ENCODE results near the gene LGALS9C. TPM values are rescaled to one million over a fixed set of nuclear protein-coding genes. Genes with fewer than 3 reads are reported as not detected.
"Not testable (repeated sequence)": the region's sequence is repeated elsewhere in the genome, so short reads cannot be mapped to it uniquely, and the experiment has no call there.

LGALS9C gene
- not detected for total RNA-seq
- polyA plus RNA-seq (ENCODE audit: insufficient read length in 2 of 2) = not detected
- long read RNA-seq, donor 1 = 0 reads
- long read RNA-seq, donor 2 = 0 reads
- long read RNA-seq, donor 3 = 0 reads
- long read RNA-seq, donor 4 = 0 reads

DNA sequence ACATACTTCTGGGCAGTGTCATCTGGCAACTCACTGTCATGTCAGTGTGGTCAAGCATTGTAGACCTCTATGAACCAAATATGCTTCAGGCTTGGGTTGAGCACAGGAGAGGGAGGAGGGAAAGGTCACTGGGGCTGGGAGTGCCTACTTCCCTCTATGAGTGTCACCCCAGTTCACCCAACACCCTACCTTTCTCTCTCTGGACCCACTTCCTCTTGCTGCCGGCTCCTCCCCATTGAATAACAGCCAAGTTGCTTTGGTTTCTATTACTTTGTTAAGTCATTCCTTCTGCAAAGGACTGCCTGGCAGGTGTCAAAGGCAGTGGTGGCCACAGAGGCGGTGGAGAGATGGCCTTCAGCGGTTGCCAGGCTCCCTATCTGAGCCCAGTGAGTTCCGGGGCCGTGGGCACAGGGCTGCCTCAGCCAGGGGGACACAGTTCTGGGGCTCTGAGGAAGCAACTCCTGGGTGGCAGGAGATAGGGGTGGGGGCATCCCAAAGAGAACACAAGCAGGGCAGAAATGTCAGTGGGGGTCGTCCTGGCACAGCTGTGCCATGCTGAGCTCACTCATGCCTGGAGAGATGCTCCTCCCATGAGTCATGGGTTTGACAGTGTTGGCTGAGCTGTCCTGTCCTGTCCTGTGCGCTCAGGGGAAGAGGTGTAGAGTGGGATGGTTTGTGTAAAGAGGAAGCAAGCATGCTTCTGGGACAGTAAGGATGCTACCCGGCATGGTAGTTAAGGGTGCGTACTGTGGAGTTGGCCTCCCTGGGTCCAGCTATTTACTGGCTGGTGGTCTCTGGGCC is at the start of gene LGALS9C:
Gene LGALS9C, plus strand, starts transcription at position 282 of the 801 bp plus-strand sequence. Its CDS starts 66 bp downstream, at position 348.
- WGBS (ENCODE audit: insufficient coverage) = 80% methylated on average over 5 of the region's 9 CpGs
- H3K4me1 ChIP-seq (ENCODE audit: control insufficient read depth, insufficient read depth, low read length); H3K27me3 ChIP-seq (ENCODE audit: control insufficient read depth, insufficient read depth, low read length); H3K27ac ChIP-seq (ENCODE audit: low read depth, low read length); H3K36me3 ChIP-seq (ENCODE audit: control insufficient read depth, insufficient read depth, low read length); H3K9me3 ChIP-seq (ENCODE audit: control insufficient read depth, insufficient read depth, low read length); DNase-seq (ENCODE audit: low read depth in 4 of 6, low spot score in 6 of 6); H3K4me3 ChIP-seq (ENCODE audit: low read depth, low read length): not testable (repeated sequence)

GRCh38 chr17:18432206-18432605 is 44.4 kb upstream of the LGALS9C start:
- H3K9me3 ChIP-seq (ENCODE audit: control insufficient read depth, insufficient read depth, low read length); H3K4me3 ChIP-seq (ENCODE audit: low read depth, low read length); H3K4me1 ChIP-seq (ENCODE audit: control insufficient read depth, insufficient read depth, low read length); H3K27ac ChIP-seq (ENCODE audit: low read depth, low read length); DNase-seq (ENCODE audit: low read depth in 4 of 6, low spot score in 6 of 6); H3K36me3 ChIP-seq (ENCODE audit: control insufficient read depth, insufficient read depth, low read length); H3K27me3 ChIP-seq (ENCODE audit: control insufficient read depth, insufficient read depth, low read length): not testable (repeated sequence)
- no CpG with 5 or more reads among the region's 9 CpGs for WGBS (ENCODE audit: insufficient coverage)

DNA sequence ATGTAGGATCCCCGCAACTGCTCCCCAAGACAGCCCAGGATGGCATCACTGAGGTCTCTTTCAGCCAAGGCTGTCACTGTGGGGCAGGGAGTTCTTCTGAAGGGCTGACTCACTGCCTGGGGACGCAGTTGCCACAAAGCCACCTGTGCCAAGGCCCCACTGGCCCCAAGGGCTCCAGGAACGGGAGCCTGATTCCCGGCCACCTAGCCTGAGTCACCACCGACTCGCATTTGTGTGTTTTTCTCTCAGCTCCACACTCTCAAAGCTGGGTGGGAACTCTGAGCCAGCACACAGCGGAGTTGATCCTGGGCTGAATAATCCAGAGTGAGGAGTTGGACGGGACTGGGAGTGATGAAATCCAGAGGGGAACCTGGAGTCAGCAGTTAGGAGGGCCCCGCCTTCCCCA is 37.1 kb upstream of the LGALS9C start:
- DNase-seq (ENCODE audit: low read depth in 4 of 6, low spot score in 6 of 6); H3K4me3 ChIP-seq (ENCODE audit: low read depth, low read length): not testable (repeated sequence)
- WGBS (ENCODE audit: insufficient coverage) = no CpG with 5 or more reads among the region's 9 CpGs

GRCh38 chr17:18442093-18442492 is 34.5 kb upstream of the LGALS9C start:
- DNase-seq (ENCODE audit: low read depth in 4 of 6, low spot score in 6 of 6); H3K4me3 ChIP-seq (ENCODE audit: low read depth, low read length); H3K9me3 ChIP-seq (ENCODE audit: control insufficient read depth, insufficient read depth, low read length); H3K36me3 ChIP-seq (ENCODE audit: control insufficient read depth, insufficient read depth, low read length); H3K27ac ChIP-seq (ENCODE audit: low read depth, low read length); H3K27me3 ChIP-seq (ENCODE audit: control insufficient read depth, insufficient read depth, low read length); H3K4me1 ChIP-seq (ENCODE audit: control insufficient read depth, insufficient read depth, low read length): not testable (repeated sequence)
- no CpG with 5 or more reads among the region's 9 CpGs for WGBS (ENCODE audit: insufficient coverage)

More for the DNA sequence above, 37.1 kb upstream of the LGALS9C start:
- H3K36me3 ChIP-seq (ENCODE audit: control insufficient read depth, insufficient read depth, low read length); H3K4me1 ChIP-seq (ENCODE audit: control insufficient read depth, insufficient read depth, low read length); H3K27ac ChIP-seq (ENCODE audit: low read depth, low read length); H3K27me3 ChIP-seq (ENCODE audit: control insufficient read depth, insufficient read depth, low read length); H3K9me3 ChIP-seq (ENCODE audit: control insufficient read depth, insufficient read depth, low read length): not testable (repeated sequence)

DNA sequence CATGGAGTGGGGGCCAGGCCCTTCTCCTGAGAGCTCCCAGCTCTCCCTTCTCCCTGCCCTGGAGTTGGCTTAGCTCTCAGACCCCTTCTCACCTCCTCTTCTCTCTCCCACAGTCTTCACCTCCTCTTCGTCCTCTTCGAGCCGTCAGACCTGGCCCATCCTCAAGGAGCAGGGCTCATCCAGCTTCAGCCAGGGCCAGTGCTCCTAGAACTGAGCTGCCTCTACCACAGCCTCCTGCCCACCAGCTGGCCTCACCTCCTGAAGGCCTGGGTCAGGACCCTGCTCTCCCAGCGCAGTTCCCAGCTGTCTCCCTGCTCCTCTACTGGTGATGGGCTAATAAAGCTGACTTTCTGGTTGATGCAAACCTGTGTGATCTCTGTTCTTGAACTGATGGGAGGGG is 34.1 kb upstream of the LGALS9C start:
- not testable (repeated sequence) for DNase-seq (ENCODE audit: low read depth in 4 of 6, low spot score in 6 of 6); H3K36me3 ChIP-seq (ENCODE audit: control insufficient read depth, insufficient read depth, low read length); H3K27me3 ChIP-seq (ENCODE audit: control insufficient read depth, insufficient read depth, low read length); H3K9me3 ChIP-seq (ENCODE audit: control insufficient read depth, insufficient read depth, low read length); H3K27ac ChIP-seq (ENCODE audit: low read depth, low read length); H3K4me3 ChIP-seq (ENCODE audit: low read depth, low read length); H3K4me1 ChIP-seq (ENCODE audit: control insufficient read depth, insufficient read depth, low read length)
- WGBS (ENCODE audit: insufficient coverage) = no CpG with 5 or more reads among the region's 4 CpGs

- H3K27ac ChIP-seq (ENCODE audit: low read depth, low read length); DNase-seq (ENCODE audit: low read depth in 4 of 6, low spot score in 6 of 6); H3K9me3 ChIP-seq (ENCODE audit: control insufficient read depth, insufficient read depth, low read length); H3K4me1 ChIP-seq (ENCODE audit: control insufficient read depth, insufficient read depth, low read length); H3K36me3 ChIP-seq (ENCODE audit: control insufficient read depth, insufficient read depth, low read length); H3K27me3 ChIP-seq (ENCODE audit: control insufficient read depth, insufficient read depth, low read length); H3K4me3 ChIP-seq (ENCODE audit: low read depth, low read length): not testable (repeated sequence)
- WGBS (ENCODE audit: insufficient coverage) = no CpG with 5 or more reads among the region's 9 CpGs
Measured at GRCh38 chr17:18447476-18448205, 28.9 kb upstream of the LGALS9C start.

DNA sequence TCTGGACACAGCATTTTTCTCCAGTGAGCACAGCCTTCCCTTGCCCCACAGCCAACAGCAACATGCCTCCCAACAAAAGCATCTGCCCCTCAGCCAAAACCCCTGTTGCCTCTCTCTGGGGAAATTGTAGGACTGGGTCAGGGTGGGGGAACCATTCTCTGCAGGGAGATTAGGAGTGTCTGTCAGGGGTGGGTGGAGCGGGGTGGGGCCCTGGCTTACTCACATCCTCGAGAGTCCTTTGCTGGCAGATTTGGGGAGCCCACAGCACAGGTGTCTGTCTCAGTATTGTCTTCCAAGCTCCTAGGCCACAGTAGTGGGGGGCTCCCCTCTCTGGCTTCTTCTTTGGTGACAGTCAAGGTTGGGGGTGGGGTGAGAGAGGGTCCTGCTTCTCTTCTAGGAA is 28.3 kb upstream of the LGALS9C start:
- H3K9me3 ChIP-seq (ENCODE audit: control insufficient read depth, insufficient read depth, low read length); H3K4me1 ChIP-seq (ENCODE audit: control insufficient read depth, insufficient read depth, low read length); H3K27me3 ChIP-seq (ENCODE audit: control insufficient read depth, insufficient read depth, low read length); H3K36me3 ChIP-seq (ENCODE audit: control insufficient read depth, insufficient read depth, low read length); H3K4me3 ChIP-seq (ENCODE audit: low read depth, low read length); DNase-seq (ENCODE audit: low read depth in 4 of 6, low spot score in 6 of 6); H3K27ac ChIP-seq (ENCODE audit: low read depth, low read length): not testable (repeated sequence)
- WGBS (ENCODE audit: insufficient coverage) = no CpG with 5 or more reads among the region's 2 CpGs

GRCh38 chr17:18449833-18450232 is 26.8 kb upstream of the LGALS9C start:
- not testable (repeated sequence) for H3K4me1 ChIP-seq (ENCODE audit: control insufficient read depth, insufficient read depth, low read length); H3K9me3 ChIP-seq (ENCODE audit: control insufficient read depth, insufficient read depth, low read length); H3K4me3 ChIP-seq (ENCODE audit: low read depth, low read length); H3K27me3 ChIP-seq (ENCODE audit: control insufficient read depth, insufficient read depth, low read length); H3K27ac ChIP-seq (ENCODE audit: low read depth, low read length); DNase-seq (ENCODE audit: low read depth in 4 of 6, low spot score in 6 of 6); H3K36me3 ChIP-seq (ENCODE audit: control insufficient read depth, insufficient read depth, low read length)
- WGBS (ENCODE audit: insufficient coverage) = no CpG with 5 or more reads among the region's 7 CpGs

GRCh38 chr17:18450998-18451397 is 25.6 kb upstream of the LGALS9C start:
- not testable (repeated sequence) for H3K9me3 ChIP-seq (ENCODE audit: control insufficient read depth, insufficient read depth, low read length); H3K36me3 ChIP-seq (ENCODE audit: control insufficient read depth, insufficient read depth, low read length); H3K27ac ChIP-seq (ENCODE audit: low read depth, low read length); DNase-seq (ENCODE audit: low read depth in 4 of 6, low spot score in 6 of 6); H3K4me1 ChIP-seq (ENCODE audit: control insufficient read depth, insufficient read depth, low read length); H3K27me3 ChIP-seq (ENCODE audit: control insufficient read depth, insufficient read depth, low read length); H3K4me3 ChIP-seq (ENCODE audit: low read depth, low read length)
- no CpG with 5 or more reads among the region's 7 CpGs for WGBS (ENCODE audit: insufficient coverage)

DNA sequence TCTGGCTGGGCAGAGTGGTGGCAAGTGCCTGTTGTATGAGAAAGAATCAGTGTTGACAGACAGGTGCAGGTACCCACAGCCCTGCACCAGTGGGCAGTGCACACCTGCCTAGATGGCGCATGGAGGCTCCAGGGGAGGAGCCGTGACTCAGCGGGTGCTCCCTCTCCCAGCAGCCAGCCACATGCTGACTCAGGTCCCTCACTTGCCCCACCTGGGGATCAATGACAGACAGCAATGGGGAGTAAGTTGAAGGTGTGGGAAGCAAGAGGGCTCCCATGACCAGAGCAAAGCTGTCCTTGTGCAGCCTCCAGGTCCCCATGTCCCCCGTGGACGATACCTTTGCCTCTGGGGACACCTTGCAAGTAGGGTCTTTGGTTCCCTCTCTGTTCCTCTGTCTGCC is 24.6 kb upstream of the LGALS9C start:
- no CpG with 5 or more reads among the region's 5 CpGs for WGBS (ENCODE audit: insufficient coverage)
- not testable (repeated sequence) for DNase-seq (ENCODE audit: low read depth in 4 of 6, low spot score in 6 of 6); H3K4me3 ChIP-seq (ENCODE audit: low read depth, low read length)

More for the DNA sequence above, 24.6 kb upstream of the LGALS9C start:
- not testable (repeated sequence) for H3K4me1 ChIP-seq (ENCODE audit: control insufficient read depth, insufficient read depth, low read length); H3K36me3 ChIP-seq (ENCODE audit: control insufficient read depth, insufficient read depth, low read length); H3K9me3 ChIP-seq (ENCODE audit: control insufficient read depth, insufficient read depth, low read length); H3K27me3 ChIP-seq (ENCODE audit: control insufficient read depth, insufficient read depth, low read length); H3K27ac ChIP-seq (ENCODE audit: low read depth, low read length)
